OCI-LY7 (cell line): ENCODE results near the gene AKAP8L.

Source experiments
- EZH2phosphoT487 ChIP-seq: fragments of 200-600 bp; sonication (generic); IDR thresholded peaks from 2 replicates; pipeline ENCODE4 v1.6.1; 2018; ENCODE audit warnings: low read depth, borderline replicate concordance, mild to moderate bottlenecking, mixed run types, antibody characterized with exemption, low read length, moderate library complexity, mixed read lengths
- TF ChIP-seq, protein P1 (sequence below): fragments of 200-600 bp; sonication (generic); conservative IDR thresholded peaks from 2 replicates; pipeline ENCODE4 v1.5.1; 2014; ENCODE audit warnings: mild to moderate bottlenecking, antibody characterized with exemption, low read length, moderate library complexity, mixed read lengths

GRCh38 chr19:15331419-15332310 lies 87.1 kb downstream of the AKAP8L start:
- TF ChIP-seq, protein P1, sequence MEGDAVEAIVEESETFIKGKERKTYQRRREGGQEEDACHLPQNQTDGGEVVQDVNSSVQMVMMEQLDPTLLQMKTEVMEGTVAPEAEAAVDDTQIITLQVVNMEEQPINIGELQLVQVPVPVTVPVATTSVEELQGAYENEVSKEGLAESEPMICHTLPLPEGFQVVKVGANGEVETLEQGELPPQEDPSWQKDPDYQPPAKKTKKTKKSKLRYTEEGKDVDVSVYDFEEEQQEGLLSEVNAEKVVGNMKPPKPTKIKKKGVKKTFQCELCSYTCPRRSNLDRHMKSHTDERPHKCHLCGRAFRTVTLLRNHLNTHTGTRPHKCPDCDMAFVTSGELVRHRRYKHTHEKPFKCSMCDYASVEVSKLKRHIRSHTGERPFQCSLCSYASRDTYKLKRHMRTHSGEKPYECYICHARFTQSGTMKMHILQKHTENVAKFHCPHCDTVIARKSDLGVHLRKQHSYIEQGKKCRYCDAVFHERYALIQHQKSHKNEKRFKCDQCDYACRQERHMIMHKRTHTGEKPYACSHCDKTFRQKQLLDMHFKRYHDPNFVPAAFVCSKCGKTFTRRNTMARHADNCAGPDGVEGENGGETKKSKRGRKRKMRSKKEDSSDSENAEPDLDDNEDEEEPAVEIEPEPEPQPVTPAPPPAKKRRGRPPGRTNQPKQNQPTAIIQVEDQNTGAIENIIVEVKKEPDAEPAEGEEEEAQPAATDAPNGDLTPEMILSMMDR: no peak
- no peak for TF ChIP-seq EZH2phosphoT487
